OCI-LY7 (cell line): Measurements from ENCODE around the gene SLC19A1.

Experiments used
- CTCF ChIP-seq: fragments of 200-600 bp; sonication (generic); conservative IDR thresholded peaks from 2 replicates; pipeline ENCODE4 v1.5.1; 2014; ENCODE audit warnings: mild to moderate bottlenecking, antibody characterized with exemption, low read length, moderate library complexity, mixed read lengths
- EZH2phosphoT487 ChIP-seq: fragments of 200-600 bp; sonication (generic); IDR thresholded peaks from 2 replicates; pipeline ENCODE4 v1.6.1; 2018; ENCODE audit warnings: low read depth, borderline replicate concordance, mild to moderate bottlenecking, mixed run types, antibody characterized with exemption, low read length, moderate library complexity, mixed read lengths

GRCh38 chr21:45489722-45489982, 52.6 kb downstream of the SLC19A1 start:
- TF ChIP-seq CTCF (no peak), EZH2phosphoT487 (no peak)
